Stimulated activated CD4-positive, alpha-beta T cell treated with anti-CD3 and anti-CD28 coated beads, TNF-alpha, amount 100 ng/mL, for 24 hours (primary cell): ENCODE measurements around the gene FERMT1.
"Not testable (repeated sequence)": the region's sequence is repeated elsewhere in the genome, so short reads cannot be mapped to it uniquely, and the experiment has no call there.

ENCODE experiments used
- DNase-seq, 3 experiments: peaks; one replicate each; pipeline ENCODE4 v3.0.0-alpha.2; 2020; ENCODE audit warnings: low read depth in 3 of 3

FERMT1 gene

DNA sequence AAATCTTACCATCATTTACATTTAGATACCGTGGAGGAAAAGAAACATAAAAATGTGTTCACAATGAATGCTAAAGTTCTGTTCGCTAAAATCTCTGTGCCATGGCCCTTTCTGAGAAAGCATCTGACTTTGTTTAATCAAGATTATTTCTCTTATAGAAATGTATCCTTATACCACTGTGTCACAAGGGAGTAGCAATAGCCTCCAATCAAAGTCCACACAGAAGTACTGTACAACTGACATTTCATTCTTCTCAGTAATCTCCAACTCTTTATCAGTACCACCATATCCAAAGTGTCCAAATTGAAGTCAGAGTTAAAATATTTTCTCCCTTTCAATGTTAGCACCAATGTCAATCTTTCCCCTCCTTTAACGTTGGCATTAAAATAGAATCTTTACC, 6.1 kb downstream of the FERMT1 start:
- no peak for DNase-seq

DNA sequence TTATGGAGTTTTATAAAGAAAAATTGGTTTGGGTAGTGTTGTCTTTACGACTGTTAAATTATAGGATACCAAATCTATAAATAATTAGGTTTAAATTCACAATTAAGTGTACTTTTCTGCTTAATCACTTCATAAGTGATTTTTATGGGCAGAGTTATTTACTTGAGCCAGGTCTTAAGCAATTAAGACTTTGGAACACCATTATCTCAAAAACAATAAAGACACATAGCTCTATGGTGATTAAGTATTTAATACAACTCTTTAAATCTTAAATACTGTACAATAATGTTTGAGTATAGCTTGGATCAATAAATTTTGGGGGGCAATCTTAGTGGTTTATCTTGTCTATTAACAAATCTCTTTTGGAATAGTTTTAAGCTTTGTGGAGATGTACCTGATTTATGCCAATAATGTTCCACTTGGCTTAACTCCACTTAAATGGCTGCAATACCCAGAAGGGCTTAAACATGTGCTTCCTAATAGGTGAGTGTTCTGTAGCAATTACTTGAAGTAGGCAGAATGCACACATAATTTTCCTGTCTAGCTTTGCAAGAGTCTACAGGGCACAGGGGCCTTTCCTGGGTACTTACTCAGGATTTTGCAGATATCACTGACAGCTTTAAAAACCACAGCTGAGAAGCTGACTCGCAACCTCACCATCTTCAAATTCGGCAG, 7.5 kb downstream of the FERMT1 start:
- no peak for DNase-seq

DNA sequence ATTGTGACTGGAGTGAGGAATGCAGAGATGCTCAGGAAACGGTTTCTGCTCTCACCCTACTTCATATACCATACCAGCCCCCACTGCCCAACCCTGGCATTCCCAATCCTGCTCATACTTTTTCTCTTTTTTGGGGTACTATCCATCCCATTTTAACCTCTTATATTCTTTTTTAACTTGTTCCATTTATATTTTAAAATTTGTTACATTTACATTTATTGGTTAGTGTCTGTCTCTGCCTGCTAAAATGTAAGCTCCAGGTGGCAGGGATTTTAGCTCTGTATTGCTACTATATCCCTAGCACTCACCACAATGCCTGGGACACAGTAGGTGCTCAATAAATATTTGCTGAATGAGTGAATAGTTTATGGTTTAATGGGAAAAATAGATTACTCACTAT, 8.1 kb downstream of the FERMT1 start:
- no peak for DNase-seq

DNA sequence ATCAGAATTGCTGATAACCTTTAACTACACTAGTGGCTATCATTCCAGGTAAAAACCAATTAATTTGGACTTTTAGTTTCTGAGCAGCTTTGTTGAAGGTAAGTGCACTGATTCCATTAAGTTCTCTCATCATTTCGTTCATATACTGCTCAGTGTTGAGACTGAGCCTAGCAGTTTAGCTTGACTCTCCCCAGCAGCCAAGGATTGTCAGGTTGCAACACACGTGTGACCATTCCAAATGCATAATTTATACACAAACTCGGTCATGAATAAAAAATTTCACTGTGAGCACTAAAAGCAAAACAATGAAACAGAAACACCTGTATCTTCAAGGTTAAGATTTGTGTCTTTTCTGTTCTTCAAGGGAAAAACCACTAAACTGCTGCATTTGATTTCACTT, 8.9 kb downstream of the FERMT1 start:
- DNase-seq: no peak

DNA sequence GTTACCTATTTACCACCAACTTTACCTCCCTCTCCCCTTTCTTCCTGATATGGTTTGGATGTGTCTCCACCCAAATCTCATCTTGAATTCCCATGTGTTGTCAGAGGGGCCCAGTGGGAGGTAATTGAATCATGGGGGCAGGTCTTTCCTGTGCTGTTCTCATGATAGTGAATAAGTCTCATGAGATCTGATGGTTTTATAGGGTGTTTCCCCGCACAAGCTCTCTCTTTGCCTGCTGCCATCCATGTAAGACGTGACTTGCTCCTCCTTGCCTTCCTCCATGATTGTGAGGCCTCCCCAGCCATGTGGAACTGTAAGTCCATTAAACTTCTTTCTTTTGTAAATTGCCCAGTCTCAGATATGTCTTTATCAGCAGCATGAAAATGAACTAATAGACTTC, 9.9 kb downstream of the FERMT1 start:
- not testable (repeated sequence) for DNase-seq

DNA sequence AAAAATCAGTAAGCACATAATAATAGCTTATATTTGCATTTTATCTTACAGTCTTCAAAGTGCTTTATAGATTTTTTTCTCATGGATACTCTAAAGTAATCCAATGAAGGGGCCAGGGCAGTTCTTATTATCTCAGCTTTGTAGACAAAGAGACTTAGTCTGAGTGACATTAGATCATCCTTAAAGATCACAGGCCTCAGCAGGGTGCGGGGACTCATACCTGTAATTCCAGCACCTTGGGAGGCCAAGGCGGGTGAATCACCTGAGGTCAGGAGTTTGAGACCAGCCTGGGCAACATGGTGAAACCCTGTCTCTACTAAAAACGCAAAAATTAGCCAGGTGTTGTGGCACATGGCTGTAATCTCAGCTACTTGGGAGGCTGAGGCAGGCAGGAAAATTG, 14.5 kb downstream of the FERMT1 start:
- DNase-seq: no peak

DNA sequence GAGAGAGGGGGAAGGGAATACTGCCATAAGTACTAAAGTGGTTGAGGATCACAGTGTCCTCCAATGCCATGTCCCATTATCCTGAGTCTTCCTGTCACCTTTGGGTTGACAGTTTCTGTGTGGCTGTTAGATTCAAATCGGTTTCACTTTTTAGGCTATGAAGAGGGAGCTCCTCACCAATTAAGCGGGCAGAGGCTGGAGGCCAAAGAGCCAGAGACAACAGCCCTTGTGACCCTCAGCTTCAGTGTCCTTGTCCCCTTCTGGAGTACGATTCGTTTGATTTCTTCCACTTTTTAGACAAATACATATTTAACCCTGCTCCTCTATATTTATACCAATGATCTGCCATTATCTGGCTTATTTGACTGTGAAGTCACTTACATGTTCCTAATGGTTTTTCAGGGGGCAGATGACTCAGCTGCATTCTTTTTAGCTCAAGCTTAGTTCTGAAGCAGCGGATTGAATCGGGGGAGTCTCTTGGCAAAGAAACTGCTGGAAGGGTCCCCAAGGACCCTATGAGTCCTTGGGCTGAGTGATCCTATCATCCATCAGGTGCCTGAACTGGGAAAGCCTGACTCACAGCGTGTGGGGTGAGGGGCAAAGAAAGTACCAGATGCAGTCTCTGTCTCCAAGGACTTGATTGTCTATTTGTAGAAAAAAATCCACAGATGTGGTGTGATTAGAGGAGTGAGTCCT, 18.2 kb downstream of the FERMT1 start:
- no peak for DNase-seq

DNA sequence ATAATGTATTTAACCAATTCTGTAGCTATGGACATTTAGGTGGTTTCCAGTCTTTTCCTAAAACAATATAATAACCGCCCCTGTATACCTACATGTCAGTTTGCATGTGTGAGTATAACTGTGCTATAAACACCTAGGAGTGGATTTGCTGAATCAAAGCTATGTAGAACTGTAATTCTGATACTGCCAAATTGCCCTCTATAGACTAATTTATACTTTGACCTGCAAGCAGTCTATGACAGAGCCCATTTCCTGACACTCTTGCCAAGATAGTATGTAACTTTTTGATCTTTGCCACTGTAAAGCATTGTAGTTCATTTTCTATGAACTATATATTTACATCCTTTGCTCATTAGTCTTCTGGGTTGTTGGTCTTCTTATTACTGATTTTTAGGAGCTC, 19.5 kb downstream of the FERMT1 start:
- no peak for DNase-seq

DNA sequence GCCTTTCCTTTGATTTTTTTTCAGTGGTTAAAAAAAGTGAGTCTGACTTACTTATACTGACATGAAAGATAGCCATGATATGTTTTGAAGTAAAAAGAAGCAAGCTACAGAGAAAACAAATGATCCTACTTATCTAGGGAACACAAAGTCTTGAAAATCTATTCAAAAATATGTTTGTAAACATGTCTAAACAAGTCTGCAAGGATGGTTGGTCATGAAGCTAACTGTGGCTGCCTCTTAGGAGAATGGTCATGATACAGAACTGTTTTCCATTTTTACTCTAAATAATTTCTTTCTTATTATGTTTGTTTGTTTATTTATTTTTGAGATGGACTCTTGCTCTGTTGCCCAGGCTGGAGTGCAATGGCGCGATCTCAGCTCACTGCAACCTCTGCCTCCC, 21.5 kb downstream of the FERMT1 start:
- no peak for DNase-seq

DNA sequence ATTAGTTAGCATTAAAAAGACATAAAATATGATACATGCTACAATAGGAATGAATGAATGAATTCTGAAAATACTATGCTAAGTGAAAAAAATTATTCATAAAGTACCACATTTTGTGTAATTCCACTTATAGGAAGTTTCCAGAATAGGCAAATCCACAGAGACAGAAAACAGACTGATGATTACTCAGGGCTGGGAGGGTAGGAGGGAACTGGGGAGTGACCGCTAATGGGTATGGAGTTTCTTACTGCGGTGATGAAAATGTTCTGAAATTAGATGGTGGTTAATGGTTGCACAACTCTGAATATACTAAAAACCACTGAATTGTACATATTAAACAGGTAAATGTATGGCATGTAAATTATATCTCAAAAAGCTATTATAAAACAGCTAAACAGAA, 22.6 kb downstream of the FERMT1 start:
- no peak for DNase-seq

DNA sequence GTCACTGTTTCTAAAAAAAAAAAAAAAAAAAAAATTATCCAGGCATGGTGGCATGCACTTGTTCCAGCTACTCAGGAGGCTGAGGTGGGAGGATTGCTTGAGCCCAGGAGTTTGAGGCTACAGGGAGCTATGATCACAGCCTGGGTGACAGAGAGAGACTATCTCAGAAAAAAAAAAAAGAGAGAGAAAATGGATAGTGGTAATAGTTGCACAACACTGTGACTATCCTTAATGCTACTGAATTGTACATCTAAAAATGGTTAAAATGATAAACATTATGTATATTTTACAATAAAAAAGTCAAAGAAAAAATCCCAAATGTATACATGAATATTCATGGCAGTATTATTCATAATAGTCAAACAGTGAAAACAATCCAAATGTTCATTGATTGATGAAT, 23.0 kb downstream of the FERMT1 start:
- no peak for DNase-seq

DNA sequence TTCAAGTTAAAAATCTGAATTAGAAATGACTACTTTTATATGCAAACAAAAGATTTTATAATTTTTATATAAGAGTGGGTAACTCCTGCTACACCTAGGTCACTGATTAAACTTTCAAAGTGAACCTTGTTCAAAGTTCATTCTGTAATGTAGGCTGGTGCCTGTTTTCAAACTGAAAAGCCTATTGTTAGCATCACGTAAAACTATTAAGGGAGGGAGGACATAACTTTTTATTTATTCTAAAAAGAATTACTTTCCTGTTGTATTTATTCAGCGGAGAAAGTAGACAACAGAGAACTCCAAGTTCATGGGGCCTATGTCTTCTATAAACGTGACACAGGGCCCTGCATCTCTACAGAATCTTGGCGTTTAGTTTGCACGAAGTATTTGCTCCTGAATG, 27.4 kb downstream of the FERMT1 start:
- no peak for DNase-seq

DNA sequence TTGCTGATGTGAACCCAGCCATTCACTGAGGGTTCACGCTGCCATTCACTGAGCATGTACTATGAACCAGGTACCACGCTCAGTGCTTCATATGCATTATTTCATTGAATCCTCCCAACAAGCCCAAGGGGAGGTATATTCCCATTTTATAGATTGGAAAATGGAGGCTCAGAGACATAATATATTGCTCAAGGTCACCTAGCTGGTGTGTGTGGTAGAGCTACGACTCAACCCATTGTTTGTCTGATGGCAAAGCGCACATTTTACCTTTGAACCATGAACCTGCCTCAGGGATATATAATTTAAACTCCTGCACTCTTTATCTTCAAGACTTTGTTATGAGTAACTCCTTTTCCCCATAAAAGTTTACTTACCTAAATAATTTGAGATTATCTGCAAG, 28.3 kb downstream of the FERMT1 start:
- no peak for DNase-seq

DNA sequence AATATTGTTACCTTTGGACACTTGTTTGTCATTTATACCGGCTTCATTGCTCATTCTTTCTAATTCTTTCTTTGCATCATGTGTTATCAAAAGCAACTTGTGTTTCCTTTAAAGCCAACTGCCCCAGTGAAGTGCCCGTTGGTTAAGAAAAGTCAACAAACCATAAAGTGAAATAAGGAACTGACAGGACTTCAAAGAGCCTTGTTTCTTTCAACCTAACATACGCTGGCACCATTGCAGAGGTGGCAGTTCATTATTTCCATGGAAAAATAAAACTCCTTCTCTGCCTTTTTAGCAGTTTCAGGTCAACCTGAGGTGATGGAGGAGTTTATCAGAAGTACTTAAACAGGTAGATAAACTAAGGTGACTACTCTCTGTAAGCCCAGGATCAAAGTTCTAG, 28.8 kb downstream of the FERMT1 start:
- no peak for DNase-seq

DNA sequence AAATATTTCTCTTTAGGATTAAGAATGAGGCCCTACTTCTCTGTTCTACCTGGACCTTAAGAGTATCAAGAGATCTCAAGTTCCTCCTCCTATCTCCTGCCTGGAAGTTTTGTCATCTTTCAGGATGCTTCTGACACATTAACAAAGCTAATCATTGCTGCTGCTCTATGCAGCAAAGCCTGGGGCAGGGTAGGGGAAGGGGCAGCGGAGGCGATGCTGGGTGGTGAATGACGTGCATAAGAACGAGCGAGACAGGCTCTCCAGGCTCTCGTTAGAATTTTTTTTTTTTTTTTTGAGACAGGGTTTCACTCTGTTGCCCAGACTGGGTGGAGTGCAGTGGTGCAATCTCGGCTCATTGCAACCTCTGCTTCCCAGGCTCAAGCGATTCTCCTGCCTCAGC, 31.2 kb downstream of the FERMT1 start:
- DNase-seq: no peak

DNA sequence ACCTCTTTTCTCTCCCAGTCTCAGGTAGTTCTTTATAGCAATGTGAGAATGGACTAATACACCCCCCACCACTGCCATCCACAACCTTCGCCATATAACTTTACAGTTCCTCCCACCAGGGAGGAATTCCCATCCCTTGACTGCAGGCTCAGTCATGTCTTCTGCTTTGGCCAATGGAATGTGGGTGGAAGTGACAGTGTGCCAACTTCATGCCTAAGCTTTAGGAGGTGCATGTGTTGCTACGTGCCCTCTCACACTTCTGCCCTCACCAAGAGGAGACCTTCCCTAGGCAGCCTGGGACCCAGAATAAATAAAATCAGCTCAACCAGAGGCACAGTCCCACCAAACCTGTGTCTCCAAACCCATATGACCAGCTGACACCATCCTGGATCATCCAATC, 36.0 kb downstream of the FERMT1 start:
- DNase-seq: no peak

DNA sequence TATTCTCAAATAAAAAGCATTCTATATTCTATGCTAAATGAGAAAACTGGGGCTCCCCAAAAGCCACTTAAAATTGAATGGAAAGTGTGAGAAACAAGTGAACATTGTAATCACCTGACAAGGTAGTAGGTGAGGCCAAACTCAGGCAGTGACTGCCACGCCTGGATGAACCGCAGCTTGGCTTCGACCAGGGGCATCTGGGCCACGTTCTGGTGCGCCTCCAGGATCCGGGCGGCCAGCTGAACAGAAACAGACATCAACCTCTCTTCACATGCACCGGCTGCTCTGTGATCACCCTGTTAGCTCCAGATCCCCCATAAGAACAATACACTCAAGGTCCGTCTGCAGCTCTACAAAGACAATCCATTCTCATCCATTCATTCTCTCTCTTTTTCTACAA, 38.9 kb downstream of the FERMT1 start:
- no peak for DNase-seq

DNA sequence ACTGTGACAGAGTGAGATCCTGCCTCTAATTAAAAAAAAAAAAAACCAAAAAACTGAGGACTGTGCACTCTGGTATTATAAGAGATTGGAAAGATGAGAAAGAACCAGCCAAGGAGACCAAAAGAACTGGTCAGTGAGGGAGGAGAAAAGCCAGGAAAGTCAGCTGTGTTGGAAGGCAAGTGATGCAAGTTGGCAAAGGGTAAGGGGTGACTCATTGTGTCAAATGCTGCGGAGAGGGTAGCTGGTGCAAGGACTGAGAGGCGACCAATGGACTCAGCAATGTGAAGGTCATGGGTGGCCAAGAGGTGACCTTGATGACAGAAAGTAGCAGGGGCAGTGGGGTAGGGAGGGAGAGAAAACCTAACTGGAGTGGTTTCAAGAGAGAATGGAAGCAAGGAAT, 41.6 kb downstream of the FERMT1 start:
- DNase-seq: no peak

DNA sequence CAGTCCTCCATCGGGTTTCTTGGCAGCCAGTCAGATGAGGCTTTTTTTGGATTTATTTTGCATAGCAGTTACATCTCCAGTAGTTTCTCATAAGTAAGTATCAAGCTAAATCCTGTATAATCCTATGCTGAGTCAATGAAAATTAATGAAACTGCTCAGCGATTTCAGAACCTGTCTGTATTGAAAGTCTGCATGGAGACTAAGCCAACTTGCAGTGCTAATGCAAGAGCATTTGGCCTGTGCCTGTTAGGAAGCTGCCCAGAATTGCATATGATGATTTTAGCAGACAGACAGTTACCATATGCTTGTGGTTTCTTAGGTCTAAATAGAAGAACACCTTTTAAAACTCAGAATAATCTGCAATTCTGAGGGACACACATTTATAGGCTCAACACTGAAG, 43.8 kb downstream of the FERMT1 start:
- no peak for DNase-seq

DNA sequence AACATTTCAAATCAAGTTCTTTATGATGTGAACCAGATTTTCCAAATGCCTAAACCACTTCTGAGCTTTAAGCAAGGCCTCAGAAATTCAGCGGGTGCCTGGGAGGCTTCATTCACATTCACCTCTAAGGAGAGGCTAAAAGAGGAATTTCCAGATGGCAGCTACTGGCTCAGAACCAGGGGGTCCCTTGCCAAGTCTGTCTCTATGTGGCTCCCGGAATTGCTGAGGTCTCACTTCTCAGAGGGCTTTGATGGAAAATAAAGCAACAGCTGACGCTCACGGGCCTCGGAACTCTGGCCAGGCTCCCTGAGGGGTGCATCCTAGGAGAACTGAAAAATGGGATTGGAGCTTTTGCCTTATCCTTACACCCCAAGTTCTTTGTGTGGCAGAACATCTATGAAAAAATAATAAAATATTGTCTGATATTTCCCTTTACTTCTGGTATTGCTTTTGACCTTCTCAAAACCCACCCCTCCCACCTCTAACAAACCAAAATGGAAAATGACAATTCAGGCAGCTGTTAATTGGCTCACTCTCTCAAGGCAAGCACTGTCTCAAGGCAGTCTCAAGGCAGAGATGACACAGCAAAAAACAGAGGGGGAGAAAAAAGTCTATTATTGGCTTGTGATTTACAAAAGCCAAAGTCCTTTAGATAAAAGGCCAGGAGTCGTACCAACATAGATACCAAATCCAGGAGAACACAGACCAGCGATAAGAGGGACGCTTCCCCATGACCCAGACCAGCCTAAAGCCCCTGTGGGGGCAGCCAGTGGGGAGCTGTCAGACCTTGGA, 47.2 kb downstream of the FERMT1 start:
- no peak for DNase-seq

DNA sequence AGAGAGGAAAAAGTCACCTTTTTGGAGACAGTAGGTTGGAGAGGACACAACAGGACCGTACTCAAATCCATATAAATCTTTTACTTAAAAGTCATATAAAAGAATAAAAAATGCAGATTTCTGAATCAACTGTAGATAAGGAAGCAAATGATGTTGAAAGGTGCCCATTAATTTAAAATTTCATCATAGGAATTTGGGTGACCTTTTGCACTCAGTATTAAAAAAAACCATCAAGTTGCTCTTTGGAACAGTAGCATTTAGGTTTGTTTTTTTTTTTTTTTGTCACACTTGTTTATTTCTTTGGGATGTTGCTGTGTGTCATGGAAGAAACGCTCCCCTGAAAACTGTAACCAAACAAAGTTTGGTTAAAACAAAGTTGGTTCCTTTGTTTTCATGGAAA, 48.0 kb downstream of the FERMT1 start:
- DNase-seq: no peak

DNA sequence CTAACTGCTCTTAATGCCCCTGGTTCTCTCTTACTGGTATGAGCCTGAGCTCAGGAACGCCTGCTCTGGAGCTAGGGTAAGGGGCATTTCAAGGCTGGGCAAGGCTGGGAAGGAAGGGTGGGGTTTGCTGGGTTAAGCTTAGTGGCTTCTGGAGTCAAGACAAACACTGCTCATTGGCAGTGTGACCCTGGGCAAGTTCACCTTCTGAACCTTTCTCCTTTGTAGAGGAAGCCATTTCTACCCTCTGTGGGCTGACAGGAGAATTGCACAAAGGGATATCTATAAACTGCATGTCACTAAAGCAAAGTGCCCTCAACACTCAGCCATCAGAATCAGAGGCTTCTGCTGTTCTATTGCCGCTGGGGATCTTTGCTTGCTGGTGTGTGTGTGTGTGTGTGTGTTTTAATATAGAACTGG, 48.7 kb downstream of the FERMT1 start:
- no peak for DNase-seq
